GM19372 (cell line): Measurements from ENCODE around the gene CFAP61.
"Not testable (repeated sequence)": the region's sequence is repeated elsewhere in the genome, so short reads cannot be mapped to it uniquely, and the experiment has no call there.

ENCODE experiments used
- ATAC-seq: cut with Tn5 transposase; IDR thresholded peaks from one replicate; pipeline ENCODE4 v1.9.1; 2021; ENCODE audit warnings: mild to moderate bottlenecking, low read depth, moderate library complexity; ENCODE audit not compliant: unreplicated experiment

The CFAP61 gene

DNA sequence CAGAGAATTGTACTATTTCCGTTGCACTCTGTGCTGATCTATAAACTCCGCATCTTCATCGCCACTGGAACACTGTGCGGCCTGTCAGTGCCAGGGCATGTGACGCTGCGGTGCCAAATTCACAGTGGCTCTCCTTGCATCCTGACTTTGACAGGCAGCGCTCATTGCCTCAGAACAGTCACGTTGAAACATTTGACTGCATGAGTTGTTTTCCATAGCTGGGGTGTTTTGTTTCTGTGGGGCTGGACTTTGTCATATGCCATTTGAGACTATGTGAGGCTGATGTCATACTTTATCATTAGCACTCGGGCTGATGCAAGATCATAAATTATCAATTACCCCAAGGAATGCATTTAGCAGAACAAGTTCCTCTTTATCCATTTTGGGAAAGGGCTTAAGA lies 32.7 kb downstream of the CFAP61 start:
- no peak for ATAC-seq

DNA sequence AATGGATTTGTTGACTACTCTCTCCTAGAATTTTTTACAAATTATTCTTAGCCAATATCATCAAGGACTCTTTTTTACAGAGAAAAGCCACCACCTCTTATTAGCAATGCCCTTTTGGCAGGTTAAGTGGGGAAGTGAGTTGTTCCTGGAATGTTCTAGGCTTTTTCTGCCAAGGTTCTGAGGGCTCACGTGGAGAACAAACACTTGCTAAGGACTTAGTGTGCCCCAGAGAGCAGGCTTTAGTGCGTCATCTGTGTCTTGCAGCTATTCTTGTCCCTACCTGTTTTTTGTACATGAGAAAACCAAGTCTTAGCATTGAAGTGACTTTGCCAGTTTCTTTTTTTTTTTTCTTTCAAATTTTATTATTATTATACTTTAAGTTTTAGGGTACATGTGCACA lies 33.5 kb downstream of the CFAP61 start:
- no peak for ATAC-seq

- ATAC-seq: no peak
Observed at GRCh38 chr20:20089018-20089417, 36.7 kb downstream of the CFAP61 start.

DNA sequence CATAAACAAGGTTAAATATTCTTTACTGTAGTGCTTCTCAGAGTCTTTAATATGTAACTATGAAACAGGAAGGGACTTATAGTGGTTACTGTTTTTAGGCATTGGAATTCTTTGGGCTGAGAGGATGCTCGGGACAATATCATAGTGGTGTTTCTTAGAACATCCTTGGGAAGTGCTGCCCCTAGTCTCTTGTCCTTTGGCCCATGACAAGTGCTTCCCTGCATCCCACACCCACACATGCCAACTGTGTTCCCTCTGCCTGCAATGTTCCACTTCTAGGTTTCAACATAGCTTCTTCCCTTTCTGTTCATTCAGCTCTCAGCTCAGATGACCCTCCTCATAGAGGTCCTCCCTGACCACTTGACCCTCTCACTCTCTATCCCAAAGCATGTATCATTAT lies 37.6 kb downstream of the CFAP61 start:
- ATAC-seq: no peak

- no peak for ATAC-seq
Observed at GRCh38 chr20:20092827-20093226, 40.5 kb downstream of the CFAP61 start.

GRCh38 chr20:20094410-20094809 lies 42.1 kb downstream of the CFAP61 start:
- ATAC-seq: no peak

- no peak for ATAC-seq
Observed at GRCh38 chr20:20095114-20095872, 43.0 kb downstream of the CFAP61 start.

- no peak for ATAC-seq
Observed at GRCh38 chr20:20096421-20096820, 44.1 kb downstream of the CFAP61 start.

DNA sequence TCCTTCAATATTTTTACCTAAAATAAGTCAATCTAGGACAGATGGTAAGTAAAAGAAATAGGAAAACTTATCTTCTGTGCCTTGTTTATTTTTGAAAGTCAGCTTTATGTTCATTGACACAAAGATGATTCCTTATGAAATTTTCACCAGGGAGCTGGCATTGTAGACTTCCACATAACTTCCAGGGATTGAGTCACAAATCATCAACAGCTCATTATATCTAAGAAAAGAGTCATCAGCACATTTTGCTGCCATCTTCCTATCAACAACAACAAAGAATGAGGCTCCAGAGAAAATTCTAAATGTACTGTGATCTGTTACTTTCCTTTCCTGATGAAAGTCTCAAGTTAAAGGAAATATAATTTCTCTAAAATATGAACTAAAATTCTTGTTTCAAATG lies 48.5 kb downstream of the CFAP61 start:
- no peak for ATAC-seq

DNA sequence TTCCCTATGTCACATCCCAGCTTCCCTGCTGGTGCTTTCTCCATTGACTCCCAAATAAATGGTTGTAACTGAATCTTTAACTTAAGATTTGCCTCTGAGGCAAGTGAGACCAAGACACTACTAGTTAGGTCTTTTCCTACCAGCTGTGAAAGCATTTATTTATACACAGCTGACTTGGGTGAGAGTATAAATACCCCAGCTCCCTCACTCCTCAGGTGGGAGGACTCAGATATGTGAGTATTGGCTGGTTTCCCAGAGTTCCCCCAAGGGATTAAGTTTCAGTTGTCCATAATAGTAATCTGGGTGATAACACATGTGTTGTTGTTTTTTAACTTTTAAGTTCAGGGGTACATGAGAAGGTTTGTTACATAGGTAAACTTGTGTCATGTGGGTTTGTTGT lies 49.8 kb downstream of the CFAP61 start:
- no peak for ATAC-seq

DNA sequence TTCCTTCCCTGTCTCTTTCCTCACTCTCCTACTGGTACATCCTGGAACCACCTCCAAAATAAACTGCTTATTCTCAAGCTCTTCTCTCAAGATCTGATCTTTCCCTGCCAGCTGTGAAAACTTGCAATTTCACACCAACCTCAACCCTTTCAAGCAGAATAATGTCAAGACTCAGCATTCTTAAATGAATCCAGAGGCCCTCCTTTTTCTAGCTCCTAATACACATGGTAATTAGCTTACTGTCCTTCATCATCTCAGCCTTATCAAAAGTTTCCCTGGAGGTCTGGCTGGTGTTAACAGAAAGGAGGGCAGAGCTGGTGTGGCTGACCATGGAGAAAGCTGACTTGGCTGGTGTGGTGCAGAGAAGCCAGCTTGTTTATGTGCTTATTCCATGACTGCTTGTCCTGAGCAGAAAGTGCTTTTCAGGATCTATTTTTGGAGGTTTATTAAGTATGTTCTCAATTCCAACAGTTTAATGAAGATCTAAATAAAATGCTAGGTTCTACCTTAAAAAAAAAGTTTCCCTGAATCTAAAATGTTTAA lies 50.5 kb downstream of the CFAP61 start:
- ATAC-seq: no peak

DNA sequence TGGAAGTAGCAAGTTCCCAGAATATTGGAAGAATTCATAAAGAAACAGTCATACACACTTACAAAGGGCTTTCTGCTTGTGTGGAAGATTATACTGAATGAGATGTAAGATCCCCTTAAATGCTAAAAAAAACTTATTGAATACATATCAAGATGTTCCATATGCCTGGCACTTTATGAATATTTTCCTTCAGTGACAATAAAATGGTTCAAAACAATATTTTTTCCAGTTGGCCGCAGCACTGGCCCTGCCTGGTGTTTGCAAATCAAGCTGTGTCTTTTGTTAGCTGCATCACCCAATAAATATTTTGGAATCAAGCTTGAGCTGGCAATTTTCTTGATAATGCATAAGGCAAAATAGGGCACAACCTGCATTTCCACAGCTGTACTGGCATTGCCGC lies 51.2 kb downstream of the CFAP61 start:
- ATAC-seq: no peak

GRCh38 chr20:20123187-20123586 lies 70.9 kb downstream of the CFAP61 start:
- ATAC-seq: not testable (repeated sequence)

DNA sequence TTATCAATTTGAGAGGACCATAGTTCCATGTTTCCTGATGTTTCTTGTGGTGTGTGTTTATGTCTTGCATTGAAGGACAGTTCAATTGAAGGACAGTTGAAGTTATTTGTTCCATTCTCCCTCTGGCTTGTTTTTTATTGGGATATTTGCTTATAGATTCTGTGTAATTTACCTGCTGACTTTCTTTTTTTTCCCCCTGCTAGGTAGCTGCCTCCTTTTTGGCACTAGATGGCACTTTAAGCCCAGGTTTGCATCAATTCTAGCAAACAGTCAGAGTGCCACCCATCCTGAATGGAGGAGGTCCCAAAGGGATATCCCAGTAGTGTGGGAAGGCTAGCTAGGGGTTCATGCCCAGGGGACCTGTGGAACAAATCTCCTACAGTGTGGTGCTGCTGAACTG lies 78.1 kb downstream of the CFAP61 start:
- ATAC-seq: no peak

GRCh38 chr20:20134941-20135575 lies 82.7 kb downstream of the CFAP61 start:
- ATAC-seq: no peak

GRCh38 chr20:20136313-20136712 lies 84.0 kb downstream of the CFAP61 start:
- no peak for ATAC-seq

DNA sequence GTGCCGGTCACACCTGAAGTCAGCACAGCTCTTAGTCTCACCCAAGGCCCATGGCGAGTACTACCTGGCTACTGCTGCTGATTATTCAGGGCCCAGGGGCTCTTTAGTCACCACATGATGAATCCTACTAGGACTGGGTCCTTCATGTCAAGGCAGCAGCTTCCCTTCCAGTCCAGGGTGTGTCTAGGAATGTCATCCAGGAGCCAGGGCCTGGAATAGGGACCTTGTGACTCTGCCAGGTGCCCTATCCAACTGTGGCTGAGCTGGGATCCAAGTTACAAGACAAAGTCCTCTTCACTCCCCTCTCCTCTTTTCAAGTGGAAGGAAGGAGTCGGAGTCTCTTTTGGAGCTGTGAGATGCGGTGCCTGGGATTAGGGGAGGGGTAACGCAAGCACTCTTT lies 85.5 kb downstream of the CFAP61 start:
- no peak for ATAC-seq

- no peak for ATAC-seq
Observed at GRCh38 chr20:20138301-20139064, 86.2 kb downstream of the CFAP61 start.

GRCh38 chr20:20139403-20139802 lies 87.1 kb downstream of the CFAP61 start:
- ATAC-seq: no peak

- ATAC-seq: no peak
Observed at GRCh38 chr20:20143165-20143564, 90.8 kb downstream of the CFAP61 start.

DNA sequence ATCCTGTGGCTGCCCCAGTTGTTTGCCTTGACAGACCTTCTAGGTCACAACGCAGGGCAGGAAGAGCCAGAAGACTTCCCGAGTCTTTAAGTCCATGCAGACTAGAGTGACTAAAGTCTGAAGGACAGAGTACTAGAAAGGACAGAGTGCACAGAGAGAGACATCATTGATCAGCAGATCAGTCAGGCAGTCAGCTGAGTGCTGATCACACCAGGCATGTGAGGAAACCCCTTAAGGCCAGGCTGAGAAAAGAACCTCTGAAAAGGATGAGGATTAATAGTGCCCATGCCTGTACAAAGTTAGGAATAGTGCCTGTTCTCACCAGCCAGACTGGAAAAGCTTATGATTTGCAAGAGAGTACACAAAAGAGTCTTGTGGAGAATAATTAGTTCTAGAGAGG lies 91.3 kb downstream of the CFAP61 start:
- ATAC-seq: no peak
